Type B pancreatic cell (in vitro differentiated cells): Measurements from ENCODE around the gene MTHFR. TPM values are rescaled to one million over a fixed set of nuclear protein-coding genes. Genes with fewer than 3 reads are reported as not detected.

Experiments
- DNase-seq: peaks from one replicate; pipeline ENCODE4 v3.0.0; 2021; ENCODE audit warnings: mixed read lengths; ENCODE audit not compliant: unreplicated experiment; ENCODE audit errors: extremely low spot score
- H3K27ac Mint-ChIP-seq: 2 replicates; pipeline ENCODE4 v1.8.0; 2021; ENCODE audit warnings: mild to moderate bottlenecking, mixed read lengths
- H3K27me3 Mint-ChIP-seq: 2 replicates; pipeline ENCODE4 v1.8.0; 2021; ENCODE audit warnings: mixed read lengths
- H3K36me3 Mint-ChIP-seq: 2 replicates; pipeline ENCODE4 v1.8.0; 2021; ENCODE audit warnings: mixed read lengths
- H3K4me1 Mint-ChIP-seq: one replicate; pipeline ENCODE4 v1.8.0; 2021; ENCODE audit warnings: mixed read lengths; ENCODE audit not compliant: unreplicated experiment
- H3K4me3 Mint-ChIP-seq: 2 replicates; pipeline ENCODE4 v1.8.0; 2021; ENCODE audit warnings: mild to moderate bottlenecking, mixed read lengths
- H3K9me3 Mint-ChIP-seq: 2 replicates; pipeline ENCODE4 v1.8.0; 2021; ENCODE audit warnings: mixed read lengths
- CTCF ChIP-seq: fragments of 200-600 bp; sonication (generic); conservative IDR thresholded peaks from 2 replicates; pipeline ENCODE4 v1.5.0; 2021; ENCODE audit warnings: antibody characterized with exemption, mild to moderate bottlenecking
- total RNA-seq: library from RNA; stranded (reverse); gene quantifications from 2 replicates; pipeline ENCODE4 v1.2.1, GENCODE V29; 2021; ENCODE audit warnings: low replicate concordance

MTHFR gene
- total RNA-seq, 1 donor from 2014 or later = 30.1 TPM

- Mint-ChIP-seq H3K27me3 (no peaks in the 10 kb centered on the region), H3K4me3 (no peak overlapping the region), H3K4me1 (peaks cover 6% of the 10 kb centered on the region), H3K9me3 (no peaks in the 10 kb centered on the region), H3K36me3 (peaks cover 3% of the 10 kb centered on the region), H3K27ac (no peak overlapping the region)
- no peak for DNase-seq
- no peak for TF ChIP-seq CTCF
Measured at GRCh38 chr1:11746795-11747487, 58.8 kb downstream of the MTHFR start.

GRCh38 chr1:11746092-11746491 is 59.7 kb downstream of the MTHFR start:
- Mint-ChIP-seq H3K4me3 (no peak overlapping the region), H3K4me1 (peaks cover 4% of the 10 kb centered on the region), H3K36me3 (peaks cover 3% of the 10 kb centered on the region), H3K9me3 (no peaks in the 10 kb centered on the region), H3K27ac (no peak overlapping the region), H3K27me3 (no peaks in the 10 kb centered on the region)
- DNase-seq = no peak
- no peak for TF ChIP-seq CTCF

GRCh38 chr1:11744287-11744686 is 61.5 kb downstream of the MTHFR start:
- no peak for TF ChIP-seq CTCF
- peaks cover 14% of the 10 kb centered on the region for H3K4me1 Mint-ChIP-seq
- H3K27me3 Mint-ChIP-seq = no peaks in the 10 kb centered on the region
- DNase-seq = no peak
- no peaks in the 10 kb centered on the region for H3K9me3 Mint-ChIP-seq
- H3K4me3 Mint-ChIP-seq = no peak overlapping the region
- H3K36me3 Mint-ChIP-seq = peaks cover 3% of the 10 kb centered on the region
- no peak overlapping the region for H3K27ac Mint-ChIP-seq

- Mint-ChIP-seq H3K27ac (no peak overlapping the region), H3K4me3 (no peak overlapping the region), H3K36me3 (peaks cover 3% of the 10 kb centered on the region), H3K4me1 (peaks cover 26% of the 10 kb centered on the region), H3K27me3 (no peaks in the 10 kb centered on the region), H3K9me3 (no peaks in the 10 kb centered on the region)
- no peak for DNase-seq
- no peak for TF ChIP-seq CTCF
Measured at GRCh38 chr1:11741919-11742558, 63.7 kb downstream of the MTHFR start.

GRCh38 chr1:11741482-11741881 is 64.3 kb downstream of the MTHFR start:
- no peak for TF ChIP-seq CTCF
- H3K9me3 Mint-ChIP-seq = no peaks in the 10 kb centered on the region
- DNase-seq = no peak
- no peaks in the 10 kb centered on the region for H3K36me3 Mint-ChIP-seq
- no peaks in the 10 kb centered on the region for H3K27me3 Mint-ChIP-seq
- H3K4me1 Mint-ChIP-seq = peaks cover 24% of the 10 kb centered on the region
- H3K4me3 Mint-ChIP-seq = no peak overlapping the region
- H3K27ac Mint-ChIP-seq = no peak overlapping the region
